Stimulated activated CD8-positive, alpha-beta memory T cell treated with anti-CD3 and anti-CD28 coated beads, Interleukin-7, amount 100 ng/mL, for 4 hours (primary cell): ENCODE data around the gene MKI67.

Experiments
- DNase-seq, 2 donors: peaks; one replicate each; pipeline ENCODE4 v3.0.0-alpha.2; 2020; ENCODE audit warnings: low read depth in 2 of 2

The MKI67 gene

GRCh38 chr10:128052696-128053095 lies 73.5 kb downstream of the MKI67 start:
- DNase-seq: no peak

- DNase-seq: no peak
Observed at GRCh38 chr10:128051548-128051947, 74.7 kb downstream of the MKI67 start.

- no peak for DNase-seq
Observed at GRCh38 chr10:128050936-128051335, 75.3 kb downstream of the MKI67 start.

- DNase-seq: no peak
Observed at GRCh38 chr10:128050121-128050516, 76.1 kb downstream of the MKI67 start.

GRCh38 chr10:128049226-128050120 lies 76.8 kb downstream of the MKI67 start:
- no peak for DNase-seq

GRCh38 chr10:128048819-128049210 lies 77.4 kb downstream of the MKI67 start:
- no peak for DNase-seq

- DNase-seq: no peak
Observed at GRCh38 chr10:128047991-128048818, 78.0 kb downstream of the MKI67 start.

- DNase-seq: peak; percentile 82 to 84
Observed at GRCh38 chr10:128047351-128047750, 78.9 kb downstream of the MKI67 start.

GRCh38 chr10:128046953-128047290 lies 79.3 kb downstream of the MKI67 start:
- DNase-seq: no peak
